LNCAP (cell line): ENCODE results near the gene MFAP1.

ENCODE experiments used
- TF ChIP-seq, protein P1 (sequence below): fragments of 450-650 bp; IDR thresholded peaks from 2 replicates; pipeline ENCODE4 v1.5.1; 2017; ENCODE audit warnings: mild to moderate bottlenecking

MFAP1 gene

DNA sequence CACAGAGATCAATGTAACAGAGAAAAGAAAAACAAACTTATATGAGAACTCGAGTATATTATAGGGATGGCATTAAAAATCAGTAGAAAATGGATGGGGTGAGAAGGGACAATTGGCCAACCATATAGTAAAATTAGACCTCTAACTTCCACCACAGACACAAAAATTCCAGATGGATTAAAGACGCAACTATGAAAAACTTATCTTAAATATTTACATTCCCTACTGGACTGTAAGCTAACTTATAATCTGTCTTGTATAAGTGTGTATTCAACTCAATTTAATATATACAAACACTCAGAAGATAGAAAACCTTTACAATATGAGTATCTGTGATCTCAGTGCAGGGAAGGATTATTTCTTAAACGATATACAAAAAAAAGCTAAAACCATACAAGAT, 3.0 kb downstream of the MFAP1 start:
- TF ChIP-seq, protein P1, sequence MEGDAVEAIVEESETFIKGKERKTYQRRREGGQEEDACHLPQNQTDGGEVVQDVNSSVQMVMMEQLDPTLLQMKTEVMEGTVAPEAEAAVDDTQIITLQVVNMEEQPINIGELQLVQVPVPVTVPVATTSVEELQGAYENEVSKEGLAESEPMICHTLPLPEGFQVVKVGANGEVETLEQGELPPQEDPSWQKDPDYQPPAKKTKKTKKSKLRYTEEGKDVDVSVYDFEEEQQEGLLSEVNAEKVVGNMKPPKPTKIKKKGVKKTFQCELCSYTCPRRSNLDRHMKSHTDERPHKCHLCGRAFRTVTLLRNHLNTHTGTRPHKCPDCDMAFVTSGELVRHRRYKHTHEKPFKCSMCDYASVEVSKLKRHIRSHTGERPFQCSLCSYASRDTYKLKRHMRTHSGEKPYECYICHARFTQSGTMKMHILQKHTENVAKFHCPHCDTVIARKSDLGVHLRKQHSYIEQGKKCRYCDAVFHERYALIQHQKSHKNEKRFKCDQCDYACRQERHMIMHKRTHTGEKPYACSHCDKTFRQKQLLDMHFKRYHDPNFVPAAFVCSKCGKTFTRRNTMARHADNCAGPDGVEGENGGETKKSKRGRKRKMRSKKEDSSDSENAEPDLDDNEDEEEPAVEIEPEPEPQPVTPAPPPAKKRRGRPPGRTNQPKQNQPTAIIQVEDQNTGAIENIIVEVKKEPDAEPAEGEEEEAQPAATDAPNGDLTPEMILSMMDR = no peak

DNA sequence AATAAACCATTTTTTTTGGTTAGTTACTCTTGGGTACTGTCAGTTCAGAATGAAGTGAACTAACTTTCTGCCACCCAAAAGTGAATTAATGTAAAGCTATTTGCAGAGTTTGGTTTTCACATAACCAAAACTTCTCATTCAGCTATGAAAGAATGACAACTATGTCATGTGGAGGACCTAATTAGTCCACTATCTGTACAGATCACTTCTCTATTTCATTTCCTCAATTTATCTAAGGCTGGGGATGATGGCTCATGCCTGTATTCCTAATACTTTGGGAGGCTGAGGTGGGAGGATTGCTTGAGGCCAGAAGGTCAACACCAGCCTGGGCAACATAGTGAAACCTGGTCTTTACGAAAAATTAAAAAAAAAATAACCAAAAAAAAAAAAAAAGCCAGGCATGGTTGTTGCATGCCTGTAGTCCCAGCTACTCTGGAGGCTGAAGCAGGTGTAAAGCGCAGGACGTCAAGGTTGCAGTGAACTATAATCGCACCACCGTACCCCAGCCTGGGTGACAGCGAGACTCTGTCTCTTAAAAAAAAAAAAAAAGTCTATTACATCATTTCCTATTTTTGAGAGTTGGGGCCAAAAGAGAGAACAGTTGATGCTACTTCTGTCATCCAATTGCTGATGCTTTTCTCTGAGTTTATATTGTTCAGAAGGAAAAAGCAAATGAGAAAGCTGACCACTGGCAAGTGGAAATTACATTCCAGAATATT, 15.4 kb downstream of the MFAP1 start:
- TF ChIP-seq, protein P1 = no peak

DNA sequence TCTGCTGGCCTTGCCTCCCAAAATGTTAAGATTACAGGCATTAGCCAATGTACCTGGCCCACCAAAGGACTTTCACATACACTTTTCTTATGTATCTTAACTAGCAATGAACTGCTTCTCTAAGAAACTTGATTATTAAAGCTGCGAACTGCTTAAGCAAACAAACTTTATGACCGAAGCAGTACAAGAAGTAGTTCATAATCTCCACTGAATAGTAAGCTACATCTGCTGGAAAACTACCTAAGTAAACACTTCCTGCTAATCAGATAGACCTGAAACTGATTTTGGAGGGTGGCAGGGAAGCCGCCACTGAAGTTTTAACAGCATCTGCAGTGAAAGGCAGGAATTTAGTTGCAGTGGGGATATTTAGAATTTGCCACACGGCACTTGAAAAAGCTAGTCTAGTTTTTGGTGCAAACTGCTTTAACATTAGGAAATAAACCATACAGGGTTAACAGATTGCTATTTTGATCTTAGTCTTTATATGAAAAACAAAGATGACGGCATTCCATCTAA, 16.0 kb downstream of the MFAP1 start:
- TF ChIP-seq, protein P1 = no peak

DNA sequence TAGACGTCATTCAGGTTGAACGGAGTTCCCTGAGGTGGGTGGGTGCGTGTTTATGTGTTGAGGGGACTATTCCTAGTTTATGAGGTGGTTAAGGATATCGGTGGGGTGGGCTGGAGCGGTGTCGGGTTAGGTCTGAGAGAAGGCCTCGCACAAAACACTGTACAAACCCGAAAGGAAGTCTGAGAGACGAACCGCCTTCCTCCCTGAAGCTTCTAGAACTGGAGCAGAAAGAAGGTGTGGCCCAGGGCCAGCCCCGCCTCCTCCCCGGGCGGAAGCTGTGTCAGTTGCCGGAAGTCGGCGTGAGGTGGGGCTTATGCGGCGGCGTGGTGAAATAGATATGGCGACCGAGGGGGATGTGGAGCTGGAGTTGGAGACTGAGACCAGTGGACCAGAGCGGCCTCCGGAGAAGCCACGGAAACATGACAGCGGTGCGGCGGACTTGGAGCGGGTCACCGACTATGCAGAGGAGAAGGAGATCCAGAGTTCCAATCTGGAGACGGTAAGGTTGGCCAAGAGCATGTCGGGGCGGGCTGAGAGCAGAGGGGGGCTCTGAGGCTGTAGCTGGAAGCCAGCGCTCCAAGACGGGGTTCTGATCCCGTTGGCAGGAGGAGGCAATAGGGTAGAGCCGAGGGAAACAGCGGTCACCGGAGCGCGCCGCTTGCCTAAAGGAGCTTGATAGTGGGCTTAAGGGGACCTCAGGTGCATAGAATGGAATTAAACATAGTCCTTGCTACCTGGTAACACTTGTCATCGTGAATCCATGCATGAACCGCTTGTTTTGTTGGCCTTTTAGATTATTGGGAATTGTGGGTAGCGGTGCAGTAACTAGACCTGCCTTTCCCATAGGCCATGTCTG, 24.0 kb downstream of the MFAP1 start, which contains the start of gene HYPK:
Gene HYPK (plus strand): TSS at position 314 of the 856 bp plus-strand sequence. CDS start 24 bp downstream, at position 338.
- TF ChIP-seq, protein P1 = no peak

DNA sequence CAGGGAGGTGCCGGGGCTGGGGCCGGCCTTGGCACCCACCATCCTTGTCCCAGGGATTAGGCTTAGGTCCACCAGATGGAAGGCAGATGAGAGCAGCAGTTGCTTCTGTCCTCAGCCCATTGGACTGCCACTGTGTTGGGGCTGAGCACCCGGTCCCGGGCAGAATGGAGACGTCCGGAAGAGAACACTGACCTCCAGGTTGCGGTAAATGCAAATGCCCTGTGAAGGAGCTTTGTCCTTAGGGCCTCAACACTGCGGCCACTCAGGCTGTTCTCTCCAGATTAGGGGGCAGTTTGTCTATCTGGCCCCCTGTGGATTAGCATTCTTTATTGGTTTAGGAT, 24.6 kb downstream of the MFAP1 start, which contains the start of gene SERINC4:
Gene SERINC4 (minus strand): TSS at position 276 of the 341 bp plus-strand sequence. CDS start 234 bp downstream, at position 42.
- TF ChIP-seq, protein P1 = no peak

DNA sequence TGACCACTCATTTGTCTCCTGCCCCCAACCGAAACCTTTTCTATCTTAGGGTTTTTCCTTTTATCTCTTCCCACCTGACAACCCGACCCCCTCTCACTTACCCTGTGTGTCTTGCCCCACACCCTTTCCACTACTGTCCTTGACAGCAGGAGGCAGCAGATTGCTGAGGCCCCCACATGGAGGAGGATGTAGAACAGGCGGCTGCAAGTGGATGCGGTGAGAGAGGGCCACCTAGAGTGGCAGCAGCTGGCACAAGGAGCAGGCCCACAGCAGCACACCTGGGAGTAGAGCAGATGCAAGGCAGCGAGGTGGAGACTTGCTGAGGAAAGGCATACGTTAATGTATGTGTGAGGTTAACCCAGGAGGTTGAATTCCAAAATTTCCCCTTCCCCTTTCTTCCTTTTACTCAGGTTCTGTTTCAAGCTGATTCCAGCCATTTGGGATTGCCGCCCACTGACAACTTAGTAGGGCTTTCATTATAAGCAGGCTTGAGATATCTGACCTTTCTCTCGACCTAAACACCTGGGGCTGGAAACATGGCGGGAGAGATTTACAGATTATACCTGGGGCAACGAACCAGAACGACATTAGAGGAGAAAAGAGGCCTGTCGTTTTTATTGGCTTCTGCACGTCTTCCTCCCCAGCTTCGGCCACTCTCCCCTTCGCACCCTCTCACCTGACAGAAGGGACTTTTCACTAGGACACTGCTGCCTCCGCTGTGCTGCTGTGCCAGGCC, 25.1 kb downstream of the MFAP1 start:
- TF ChIP-seq, protein P1 = no peak

DNA sequence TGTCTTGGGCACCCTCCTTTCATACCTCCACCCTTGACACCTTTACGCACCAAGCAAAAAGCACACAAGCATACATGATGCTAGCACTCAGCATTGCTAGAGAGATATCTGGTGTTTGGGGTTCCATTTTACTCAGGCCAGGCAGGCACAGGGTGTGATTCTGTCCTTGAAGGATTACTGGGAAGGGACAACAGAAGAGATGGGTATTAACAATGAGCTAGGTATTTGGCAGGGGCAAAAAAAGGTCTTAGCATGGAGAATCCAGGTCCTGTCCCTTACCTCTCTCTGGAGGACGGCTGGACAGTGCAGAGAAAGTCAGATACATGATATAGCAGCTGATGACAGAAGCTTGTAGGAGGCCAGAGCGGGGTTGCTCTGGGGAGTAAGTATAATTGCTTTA, 27.9 kb downstream of the MFAP1 start:
- TF ChIP-seq, protein P1 = no peak
